ENCODE measurements around the gene PPP1R36.

PPP1R36 gene

DNA sequence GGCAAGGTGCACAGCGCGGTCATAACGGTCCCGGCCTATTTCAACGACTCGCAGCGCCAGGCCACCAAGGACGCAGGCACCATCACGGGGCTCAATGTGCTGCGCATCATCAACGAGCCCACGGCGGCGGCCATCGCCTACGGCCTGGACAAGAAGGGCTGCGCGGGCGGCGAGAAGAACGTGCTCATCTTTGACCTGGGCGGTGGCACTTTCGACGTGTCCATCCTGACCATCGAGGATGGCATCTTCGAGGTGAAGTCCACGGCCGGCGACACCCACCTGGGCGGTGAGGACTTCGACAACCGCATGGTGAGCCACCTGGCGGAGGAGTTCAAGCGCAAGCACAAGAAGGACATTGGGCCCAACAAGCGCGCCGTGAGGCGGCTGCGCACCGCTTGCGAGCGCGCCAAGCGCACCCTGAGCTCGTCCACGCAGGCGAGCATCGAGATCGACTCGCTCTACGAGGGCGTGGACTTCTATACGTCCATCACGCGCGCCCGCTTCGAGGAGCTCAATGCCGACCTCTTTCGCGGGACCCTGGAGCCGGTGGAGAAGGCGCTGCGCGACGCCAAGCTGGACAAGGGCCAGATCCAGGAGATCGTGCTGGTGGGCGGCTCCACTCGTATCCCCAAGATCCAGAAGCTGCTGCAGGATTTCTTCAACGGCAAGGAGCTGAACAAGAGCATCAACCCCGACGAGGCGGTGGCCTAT, 8.3 kb upstream of the PPP1R36 start:
- TF ChIP-seq, protein P1, sequence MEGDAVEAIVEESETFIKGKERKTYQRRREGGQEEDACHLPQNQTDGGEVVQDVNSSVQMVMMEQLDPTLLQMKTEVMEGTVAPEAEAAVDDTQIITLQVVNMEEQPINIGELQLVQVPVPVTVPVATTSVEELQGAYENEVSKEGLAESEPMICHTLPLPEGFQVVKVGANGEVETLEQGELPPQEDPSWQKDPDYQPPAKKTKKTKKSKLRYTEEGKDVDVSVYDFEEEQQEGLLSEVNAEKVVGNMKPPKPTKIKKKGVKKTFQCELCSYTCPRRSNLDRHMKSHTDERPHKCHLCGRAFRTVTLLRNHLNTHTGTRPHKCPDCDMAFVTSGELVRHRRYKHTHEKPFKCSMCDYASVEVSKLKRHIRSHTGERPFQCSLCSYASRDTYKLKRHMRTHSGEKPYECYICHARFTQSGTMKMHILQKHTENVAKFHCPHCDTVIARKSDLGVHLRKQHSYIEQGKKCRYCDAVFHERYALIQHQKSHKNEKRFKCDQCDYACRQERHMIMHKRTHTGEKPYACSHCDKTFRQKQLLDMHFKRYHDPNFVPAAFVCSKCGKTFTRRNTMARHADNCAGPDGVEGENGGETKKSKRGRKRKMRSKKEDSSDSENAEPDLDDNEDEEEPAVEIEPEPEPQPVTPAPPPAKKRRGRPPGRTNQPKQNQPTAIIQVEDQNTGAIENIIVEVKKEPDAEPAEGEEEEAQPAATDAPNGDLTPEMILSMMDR (IDR thresholded peaks at IDR 0.05; ENCODE audit: low read depth, low read length) = no peak
- DNase-seq (ENCODE audit: low read depth in 2 of 2) = no peak
- H3K4me3 ChIP-seq (replicated peaks in 1 of 2; ENCODE audit: low read depth in 2 of 2, low read length in 2 of 2) = no peak overlapping the region

DNA sequence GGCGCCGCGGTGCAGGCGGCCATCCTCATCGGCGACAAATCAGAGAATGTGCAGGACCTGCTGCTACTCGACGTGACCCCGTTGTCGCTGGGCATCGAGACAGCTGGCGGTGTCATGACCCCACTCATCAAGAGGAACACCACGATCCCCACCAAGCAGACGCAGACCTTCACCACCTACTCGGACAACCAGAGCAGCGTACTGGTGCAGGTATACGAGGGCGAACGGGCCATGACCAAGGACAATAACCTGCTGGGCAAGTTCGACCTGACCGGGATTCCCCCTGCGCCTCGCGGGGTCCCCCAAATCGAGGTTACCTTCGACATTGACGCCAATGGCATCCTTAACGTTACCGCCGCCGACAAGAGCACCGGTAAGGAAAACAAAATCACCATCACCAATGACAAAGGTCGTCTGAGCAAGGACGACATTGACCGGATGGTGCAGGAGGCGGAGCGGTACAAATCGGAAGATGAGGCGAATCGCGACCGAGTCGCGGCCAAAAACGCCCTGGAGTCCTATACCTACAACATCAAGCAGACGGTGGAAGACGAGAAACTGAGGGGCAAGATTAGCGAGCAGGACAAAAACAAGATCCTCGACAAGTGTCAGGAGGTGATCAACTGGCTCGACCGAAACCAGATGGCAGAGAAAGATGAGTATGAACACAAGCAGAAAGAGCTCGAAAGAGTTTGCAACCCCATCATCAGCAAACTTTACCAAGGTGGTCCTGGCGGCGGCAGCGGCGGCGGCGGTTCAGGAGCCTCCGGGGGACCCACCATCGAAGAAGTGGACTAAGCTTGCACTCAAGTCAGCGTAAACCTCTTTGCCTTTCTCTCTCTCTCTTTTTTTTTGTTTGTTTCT, 7.6 kb upstream of the PPP1R36 start:
- no peak for DNase-seq (ENCODE audit: low read depth in 2 of 2)
- H3K4me3 ChIP-seq (replicated peaks in 1 of 2; ENCODE audit: low read depth in 2 of 2, low read length in 2 of 2) = peak overlapping the region in 1 of 2 donors; percentile 3
- TF ChIP-seq, protein P1 (IDR thresholded peaks at IDR 0.05; ENCODE audit: low read depth, low read length) = no peak

DNA sequence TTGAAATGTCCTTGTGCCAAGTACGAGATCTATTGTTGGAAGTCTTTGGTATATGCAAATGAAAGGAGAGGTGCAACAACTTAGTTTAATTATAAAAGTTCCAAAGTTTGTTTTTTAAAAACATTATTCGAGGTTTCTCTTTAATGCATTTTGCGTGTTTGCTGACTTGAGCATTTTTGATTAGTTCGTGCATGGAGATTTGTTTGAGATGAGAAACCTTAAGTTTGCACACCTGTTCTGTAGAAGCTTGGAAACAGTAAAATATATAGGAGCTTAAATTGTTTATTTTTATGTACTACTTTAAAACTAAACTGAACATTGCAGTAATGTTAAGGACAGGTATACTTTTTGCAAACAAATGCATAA, 6.9 kb upstream of the PPP1R36 start:
- no peak overlapping the region for H3K4me3 ChIP-seq (replicated peaks in 1 of 2; ENCODE audit: low read depth in 2 of 2, low read length in 2 of 2)
- no peak for DNase-seq (ENCODE audit: low read depth in 2 of 2)
- TF ChIP-seq, protein P1 (IDR thresholded peaks at IDR 0.05; ENCODE audit: low read depth, low read length) = no peak

DNA sequence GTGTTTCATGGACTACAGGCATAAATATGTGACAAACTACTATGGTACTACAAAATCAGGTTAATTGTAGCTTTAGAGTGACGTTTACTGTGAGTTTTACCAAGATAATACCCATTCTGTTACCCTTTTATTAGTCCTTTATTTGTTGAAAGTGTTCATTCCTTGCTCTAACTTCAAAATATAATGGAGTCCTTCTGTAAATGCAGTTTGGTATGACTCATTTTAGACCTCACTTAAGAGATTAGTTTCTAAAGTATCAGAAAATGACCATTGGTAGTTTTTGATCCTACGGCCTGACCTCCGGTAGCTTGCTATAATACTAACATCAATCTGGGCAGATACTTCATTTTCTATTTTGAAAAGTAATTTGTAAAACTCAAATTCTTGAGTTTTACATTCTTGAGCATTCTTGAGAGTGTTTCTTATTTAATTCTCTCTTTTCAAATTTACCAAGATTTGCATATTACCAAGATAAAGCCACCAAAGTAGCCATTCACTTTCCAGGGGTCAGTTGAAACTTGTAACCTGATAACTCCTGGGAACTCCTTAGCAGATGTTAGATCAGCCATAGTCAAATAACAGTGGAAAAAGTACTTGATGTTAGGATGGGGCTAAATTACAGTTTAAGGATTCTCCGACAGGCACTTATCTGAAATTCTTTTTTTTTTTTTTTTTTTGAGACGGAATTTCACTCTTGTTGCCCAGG, 5.0 kb upstream of the PPP1R36 start:
- no peak overlapping the region for H3K4me3 ChIP-seq (replicated peaks in 1 of 2; ENCODE audit: low read depth in 2 of 2, low read length in 2 of 2)
- TF ChIP-seq, protein P1 (IDR thresholded peaks at IDR 0.05; ENCODE audit: low read depth, low read length) = no peak
- no peak for DNase-seq (ENCODE audit: low read depth in 2 of 2)

DNA sequence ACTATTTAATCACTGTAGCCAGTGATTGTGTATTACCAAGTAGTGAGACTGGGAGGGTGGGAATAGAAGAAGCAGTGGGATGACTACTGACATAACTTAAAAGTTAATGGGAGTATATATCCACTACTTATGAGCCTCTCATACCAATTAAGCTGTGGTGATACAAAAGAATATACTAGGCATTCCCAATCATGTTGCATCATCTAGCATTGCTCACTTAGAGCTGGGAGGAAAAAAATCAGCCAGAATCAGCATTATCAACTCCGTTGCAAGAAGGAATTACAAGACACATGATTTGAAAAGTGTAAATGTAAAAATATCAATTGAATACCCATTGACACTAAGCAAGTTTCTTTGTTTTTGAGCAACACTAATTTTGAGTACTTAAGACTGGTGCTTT, 745 bp upstream of the PPP1R36 start:
- TF ChIP-seq, protein P1 (IDR thresholded peaks at IDR 0.05; ENCODE audit: low read depth, low read length) = no peak
- no peak overlapping the region for H3K4me3 ChIP-seq (replicated peaks in 1 of 2; ENCODE audit: low read depth in 2 of 2, low read length in 2 of 2)
- DNase-seq (ENCODE audit: low read depth in 2 of 2) = no peak

DNA sequence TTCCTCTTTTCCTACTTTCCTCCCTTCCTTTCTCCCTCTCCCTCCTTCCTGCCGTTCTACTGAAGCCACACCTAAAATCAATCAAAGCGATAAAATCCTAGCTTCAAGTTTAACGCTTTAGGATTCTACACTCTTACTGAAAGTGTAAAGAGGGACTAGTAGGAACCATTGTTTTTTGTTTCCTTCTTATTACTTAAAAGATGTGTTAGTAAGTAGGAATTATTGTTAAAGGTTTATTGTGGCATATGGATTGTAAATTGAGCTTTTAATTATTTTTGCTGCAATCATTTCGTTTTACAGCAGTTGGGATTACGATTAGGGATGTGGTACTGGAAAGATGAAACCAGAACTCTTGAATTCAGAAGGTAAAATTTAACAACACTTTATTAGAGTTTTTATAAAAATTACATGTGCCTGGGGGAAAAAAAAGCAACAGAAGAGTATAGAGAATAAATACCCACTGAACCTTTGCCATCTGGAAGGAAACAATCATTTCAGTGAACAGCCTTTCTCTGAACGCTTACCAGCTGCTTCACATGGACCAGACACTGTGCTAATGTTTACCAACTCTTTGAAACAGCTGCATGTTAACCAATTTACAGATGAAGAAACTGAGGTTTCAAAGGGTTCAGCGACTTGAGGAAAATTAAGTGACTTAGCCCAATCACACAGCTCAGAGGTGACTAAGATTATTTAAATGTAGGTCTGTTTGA, 1.0 kb downstream of the PPP1R36 start:
- TF ChIP-seq, protein P1 (IDR thresholded peaks at IDR 0.05; ENCODE audit: low read depth, low read length) = no peak
- no peak overlapping the region for H3K4me3 ChIP-seq (replicated peaks in 1 of 2; ENCODE audit: low read depth in 2 of 2, low read length in 2 of 2)
- DNase-seq (ENCODE audit: low read depth in 2 of 2) = no peak

All from cardiac fibroblast (primary cell).